KOPT-K1 (cell line): Measurements from ENCODE around the gene PACS2.

Experiments used
- H3K27ac ChIP-seq: fragments of 200-600 bp; sonication (generic); 2 replicates; pipeline ENCODE4 v1.5.1; 2016; ENCODE audit warnings: antibody characterized with exemption, mild to moderate bottlenecking, low read depth, low read length; ENCODE audit not compliant: poor library complexity, severe bottlenecking
- H3K36me3 ChIP-seq: fragments of 200-600 bp; sonication (generic); 2 replicates; pipeline ENCODE4 v1.5.1; 2017; ENCODE audit warnings: antibody characterized with exemption, mild to moderate bottlenecking, low read length, moderate library complexity; ENCODE audit not compliant: insufficient read depth
- H3K9me3 ChIP-seq: fragments of 200-600 bp; sonication (generic); 2 replicates; pipeline ENCODE4 v1.5.1; 2017; ENCODE audit warnings: antibody characterized with exemption, low read length, mild to moderate bottlenecking; ENCODE audit not compliant: insufficient read depth, poor library complexity, severe bottlenecking

Gene PACS2

DNA sequence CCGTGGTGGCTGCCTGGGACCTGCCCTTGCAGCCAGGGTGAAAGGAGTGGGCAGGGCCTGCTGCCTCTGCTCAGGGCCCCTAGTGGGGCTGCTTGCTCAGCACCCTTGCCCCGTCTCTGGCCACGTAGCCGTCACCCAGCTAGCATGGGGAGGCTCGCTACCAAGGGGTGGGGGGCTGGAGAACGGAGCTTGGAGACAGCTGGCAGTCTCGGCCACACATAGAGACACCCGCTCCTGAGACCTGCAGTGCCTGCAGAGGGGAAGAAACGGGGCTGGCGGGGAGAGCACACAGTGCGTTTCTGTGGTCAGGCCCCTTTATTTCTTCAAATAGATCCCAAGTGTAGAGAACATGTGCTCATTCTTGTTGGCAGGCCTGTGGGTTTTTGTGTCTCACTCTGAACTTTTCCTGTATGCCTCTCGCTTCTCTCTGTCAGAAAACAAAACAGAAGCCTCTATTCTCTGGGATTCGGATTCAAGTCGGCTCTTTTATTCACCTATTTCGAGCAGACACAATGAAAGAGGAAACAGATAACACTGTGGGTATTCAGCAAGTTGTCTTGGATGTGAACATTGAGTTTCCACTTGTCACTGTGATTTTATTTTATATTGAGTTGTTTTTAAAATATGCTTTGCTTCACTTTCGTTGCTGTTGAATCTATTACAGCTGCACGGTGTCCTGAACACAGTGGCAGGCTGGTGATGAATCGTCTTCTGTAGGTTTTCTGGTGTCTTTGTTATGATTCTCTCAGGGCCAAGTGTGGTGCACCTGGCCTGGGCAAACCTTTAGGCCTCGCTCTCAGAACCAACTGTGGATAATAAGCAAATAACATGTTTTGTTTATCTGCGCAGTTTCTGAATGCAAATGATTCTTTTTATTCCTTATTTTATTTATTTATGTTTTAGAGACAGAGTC is 26.5 kb downstream of the PACS2 start:
- peaks cover 7% of the 10 kb centered on the region for H3K9me3 ChIP-seq
- no peak overlapping the region for H3K27ac ChIP-seq

DNA sequence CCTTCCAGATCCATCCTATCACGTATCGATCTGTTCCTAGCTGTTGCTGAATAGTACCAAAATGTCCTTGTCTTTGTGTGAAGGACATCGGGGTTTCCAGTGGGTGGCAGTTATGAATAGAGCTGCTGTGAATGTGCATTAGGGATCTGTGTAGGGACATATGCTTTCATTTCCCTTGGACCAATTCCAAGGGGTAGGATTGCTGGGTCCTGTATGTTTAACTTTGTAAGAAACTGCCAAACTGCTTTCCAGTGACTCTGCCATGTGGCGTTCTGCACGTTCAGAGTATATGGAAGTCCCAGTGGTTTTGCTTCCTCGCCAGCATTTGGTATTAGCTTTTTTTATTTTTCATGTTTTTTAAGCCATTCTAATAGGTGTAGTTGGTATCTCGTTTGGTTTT is 28.6 kb downstream of the PACS2 start:
- Histone ChIP-seq H3K9me3 (peaks cover 7% of the 10 kb centered on the region), H3K27ac (no peak overlapping the region), H3K36me3 (no peaks in the 10 kb centered on the region)

More for the DNA sequence above, 26.5 kb downstream of the PACS2 start:
- no peaks in the 10 kb centered on the region for H3K36me3 ChIP-seq

DNA sequence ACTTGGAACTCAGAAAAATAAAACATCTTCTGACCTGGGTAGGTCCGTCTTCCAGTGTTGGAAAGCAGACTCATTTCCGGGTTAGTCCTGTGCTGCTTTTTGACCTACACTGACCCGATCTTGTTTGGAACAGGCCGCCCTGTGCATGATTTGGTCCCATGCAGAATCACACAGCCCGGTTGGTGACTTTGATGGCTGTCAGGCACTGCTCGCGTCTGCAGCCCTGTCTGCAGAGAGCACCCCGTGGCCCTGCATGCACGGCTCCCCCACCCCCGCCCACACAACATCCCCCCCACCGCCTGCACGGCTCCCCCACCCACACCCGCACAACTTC is 31.6 kb downstream of the PACS2 start:
- Histone ChIP-seq H3K27ac (no peak overlapping the region), H3K9me3 (peaks cover 7% of the 10 kb centered on the region), H3K36me3 (no peaks in the 10 kb centered on the region)

DNA sequence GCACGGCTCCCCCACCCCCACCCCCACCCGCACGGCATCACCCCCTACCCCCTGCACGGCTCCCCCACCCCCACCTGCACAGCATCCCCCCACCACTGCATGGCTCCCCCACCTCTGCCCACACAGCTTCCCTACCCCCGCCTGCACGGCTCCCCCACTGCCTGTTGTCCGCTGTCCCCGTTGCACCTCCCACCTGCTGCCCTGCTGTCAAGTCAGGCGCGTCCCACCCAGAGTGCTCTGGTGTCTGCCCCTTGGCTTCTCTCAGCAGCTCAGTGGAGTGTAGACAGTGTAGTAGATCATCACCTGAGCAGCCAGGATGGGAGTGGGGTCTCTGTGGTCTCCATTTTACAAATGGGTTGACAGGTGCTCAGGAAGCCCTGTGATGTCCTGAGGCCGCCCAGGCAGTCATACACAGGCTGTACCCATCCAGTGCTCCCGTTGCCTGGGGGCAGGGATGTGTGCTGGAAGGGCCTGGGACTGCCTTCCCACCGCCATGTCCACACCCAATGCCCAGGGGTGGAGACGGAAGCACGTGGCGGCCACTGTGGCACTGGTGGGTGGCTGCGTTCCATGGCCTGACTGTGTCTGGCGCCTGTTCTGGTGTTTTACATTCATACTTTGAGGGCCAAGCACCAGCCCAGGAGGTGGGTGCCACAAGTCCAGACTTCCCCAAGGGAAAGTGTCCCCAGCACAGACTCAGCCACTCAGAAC is 32.5 kb downstream of the PACS2 start:
- Histone ChIP-seq H3K27ac (no peak overlapping the region), H3K36me3 (no peaks in the 10 kb centered on the region), H3K9me3 (peaks cover 7% of the 10 kb centered on the region)

DNA sequence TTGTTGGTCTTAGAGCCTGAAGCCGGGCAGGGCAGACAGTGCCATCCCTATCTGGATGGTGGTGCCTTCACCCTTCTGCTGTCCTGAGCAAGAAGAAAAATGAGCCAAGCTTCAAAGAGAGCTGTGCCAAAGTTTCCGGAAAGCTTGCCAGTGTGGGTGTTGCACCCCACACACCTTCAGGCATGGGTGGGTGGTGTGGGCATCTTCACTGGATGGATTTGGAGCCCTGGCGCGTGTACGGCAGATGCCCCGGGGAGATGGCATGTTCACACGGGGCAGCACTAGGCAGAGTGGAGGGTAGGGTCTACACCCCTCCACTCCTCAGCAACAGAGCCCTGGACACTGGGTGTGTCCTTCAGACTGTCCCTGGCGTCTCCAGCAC is 33.0 kb downstream of the PACS2 start:
- H3K36me3 ChIP-seq: no peaks in the 10 kb centered on the region
- no peak overlapping the region for H3K27ac ChIP-seq
- H3K9me3 ChIP-seq: peaks cover 7% of the 10 kb centered on the region

DNA sequence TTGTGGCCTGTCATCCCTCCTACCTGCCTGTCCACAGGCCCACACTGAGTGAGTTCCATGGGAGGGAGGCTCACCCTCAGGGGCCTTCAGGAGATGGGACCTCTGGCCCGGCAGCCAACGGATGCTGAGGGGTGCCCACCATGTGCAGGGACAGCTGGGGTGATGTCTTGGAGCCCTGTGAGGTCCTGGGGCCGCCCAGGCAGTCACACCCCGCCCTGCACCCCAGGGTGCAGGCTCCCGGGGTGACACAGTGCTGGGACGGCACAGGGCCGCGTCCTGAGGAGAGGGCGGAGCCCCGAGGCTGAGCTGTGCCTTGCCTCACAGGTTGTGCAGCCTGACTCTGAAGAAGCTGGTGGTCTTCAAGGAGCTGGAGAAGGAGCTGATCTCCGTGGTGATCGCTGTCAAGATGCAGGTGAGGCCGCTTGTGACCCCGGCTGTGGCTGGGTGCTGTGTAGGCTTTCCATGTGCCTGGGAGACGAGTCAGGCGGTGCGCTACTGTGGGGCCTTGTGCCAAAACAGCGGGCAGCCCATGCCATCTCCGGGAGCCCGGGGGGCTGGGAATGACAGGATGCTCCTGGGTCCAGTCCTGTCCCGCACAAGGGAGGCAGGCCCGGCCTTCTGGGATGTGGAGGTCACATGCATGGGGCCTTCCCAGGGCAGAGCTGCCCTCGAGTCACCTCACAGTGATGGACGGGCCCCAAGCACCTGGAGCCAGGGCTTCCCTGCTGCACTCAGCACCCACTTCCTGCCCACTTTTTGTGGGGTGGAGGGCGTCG is 33.8 kb downstream of the PACS2 start:
- Histone ChIP-seq H3K27ac (no peak overlapping the region), H3K36me3 (no peaks in the 10 kb centered on the region), H3K9me3 (peaks cover 7% of the 10 kb centered on the region)

DNA sequence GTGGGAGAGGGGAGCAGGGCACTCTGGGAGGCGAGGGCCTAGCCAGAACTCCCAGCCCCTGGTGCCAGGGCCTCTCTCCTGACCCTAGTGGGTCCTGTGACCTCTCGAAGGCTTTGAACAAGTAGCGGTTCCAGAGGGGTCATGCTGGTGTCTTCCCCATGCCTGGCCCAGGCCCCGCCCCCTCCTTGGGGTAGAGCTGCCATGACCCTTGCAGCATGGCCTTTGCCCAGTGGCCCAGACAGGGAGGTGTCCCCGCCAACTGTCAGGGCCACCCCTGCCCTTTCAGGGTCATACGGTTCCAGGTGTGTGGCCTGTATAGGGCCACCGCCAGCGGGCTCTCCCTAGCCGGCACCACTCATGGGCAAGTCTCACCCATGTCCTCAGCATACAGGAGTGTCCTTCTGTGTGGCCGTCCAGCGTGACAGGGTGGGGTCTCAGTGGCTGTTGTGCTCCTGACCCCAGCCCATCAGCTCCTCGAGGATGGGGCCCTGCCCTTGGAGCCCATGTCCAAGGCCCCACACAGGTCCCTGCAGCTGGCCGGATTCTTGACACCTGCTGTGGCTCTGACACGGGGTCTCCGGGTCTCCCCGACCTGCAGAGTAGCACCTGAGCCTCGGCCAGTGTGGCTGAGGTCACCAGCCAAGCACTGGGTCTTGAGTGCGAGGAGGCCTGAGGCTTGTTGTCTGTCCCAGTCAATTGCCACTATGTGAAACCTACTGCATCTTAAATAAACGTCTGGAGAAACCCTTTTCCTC is 34.6 kb downstream of the PACS2 start:
- H3K36me3 ChIP-seq: no peaks in the 10 kb centered on the region
- H3K9me3 ChIP-seq: peaks cover 7% of the 10 kb centered on the region
- no peak overlapping the region for H3K27ac ChIP-seq

DNA sequence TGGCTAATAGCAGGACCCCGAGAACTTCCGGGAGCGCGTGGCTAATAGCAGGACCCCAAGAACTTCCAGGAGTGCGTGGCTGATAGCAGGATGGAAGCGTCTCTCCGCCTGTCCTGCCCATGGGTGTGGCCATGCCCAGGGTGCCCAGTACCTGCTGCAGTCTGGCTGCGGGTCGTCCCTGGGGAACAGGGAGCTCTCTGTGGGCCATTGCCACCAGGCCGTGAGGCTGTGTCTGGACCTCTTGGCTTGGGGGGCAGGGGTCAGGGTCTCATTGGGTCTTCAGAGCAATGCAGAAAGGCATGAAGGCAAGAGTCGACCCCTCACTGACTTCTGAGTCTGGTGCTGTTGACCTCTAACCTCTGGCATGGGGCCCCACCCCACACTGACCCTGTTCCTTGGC is 35.4 kb downstream of the PACS2 start:
- no peak overlapping the region for H3K27ac ChIP-seq
- H3K9me3 ChIP-seq: peaks cover 7% of the 10 kb centered on the region
- H3K36me3 ChIP-seq: no peaks in the 10 kb centered on the region

DNA sequence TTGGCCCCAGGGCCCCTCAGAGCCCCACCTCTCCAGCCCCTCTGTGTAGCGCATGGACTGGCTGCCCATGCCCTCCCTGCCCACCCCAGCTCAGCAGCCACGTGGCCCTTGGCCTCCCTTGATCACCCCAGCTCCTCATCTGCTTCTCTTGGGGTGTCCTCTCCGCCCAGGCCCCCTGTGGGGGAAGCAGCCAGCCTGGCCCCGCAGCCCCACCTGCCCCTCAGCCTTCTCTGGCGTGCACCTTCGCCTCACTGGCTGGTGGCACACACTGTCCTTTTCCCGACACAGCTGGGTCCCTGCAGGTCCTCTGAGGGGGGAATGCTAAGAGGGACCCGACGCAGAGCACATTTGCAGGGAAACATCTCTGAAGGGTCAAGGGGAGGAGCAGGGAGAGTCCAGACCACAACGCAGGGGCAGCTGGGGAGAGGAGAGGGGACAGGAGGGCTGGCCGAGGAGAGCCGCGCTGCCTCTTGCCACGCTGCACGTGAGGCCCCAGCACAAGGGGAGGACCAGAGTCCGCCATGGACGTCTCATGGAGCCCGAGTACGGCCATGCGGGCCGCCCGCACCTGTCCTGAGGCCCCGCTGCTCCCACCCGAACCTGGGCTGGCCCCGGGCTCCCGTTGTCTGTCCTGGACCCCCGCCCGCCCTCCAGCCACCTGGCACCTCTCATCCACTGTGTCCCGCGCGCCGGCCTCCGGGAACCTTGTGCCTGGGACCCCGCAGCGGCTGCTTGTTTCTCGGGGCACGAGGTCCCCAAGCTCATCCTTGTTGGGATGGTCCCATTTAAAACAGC is 36.1 kb downstream of the PACS2 start:
- Histone ChIP-seq H3K27ac (no peak overlapping the region), H3K36me3 (no peaks in the 10 kb centered on the region; the same call in 1 of the 2 replicates), H3K9me3 (peaks cover 1% of the 10 kb centered on the region)

DNA sequence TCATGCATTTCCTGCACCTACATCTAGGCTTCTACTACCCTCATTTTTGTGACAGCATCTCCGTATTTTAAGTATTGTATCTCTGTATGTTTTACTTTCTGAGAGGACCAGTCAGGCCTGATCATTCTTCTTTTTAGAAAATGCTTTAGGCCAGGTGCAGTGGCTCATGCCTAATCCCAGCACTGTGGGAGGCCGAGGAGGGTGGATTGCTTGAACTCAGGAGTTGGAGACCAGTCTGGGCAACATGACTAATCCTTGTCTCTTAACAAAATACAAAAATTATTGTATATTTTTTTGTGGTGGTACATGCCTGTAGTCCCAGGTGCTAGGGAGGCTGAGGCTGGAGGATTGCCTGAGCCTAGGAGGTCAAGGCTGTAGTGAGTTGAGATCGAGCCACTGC is 36.9 kb downstream of the PACS2 start:
- Histone ChIP-seq H3K9me3 (no peaks in the 10 kb centered on the region), H3K27ac (no peak overlapping the region), H3K36me3 (no peaks in the 10 kb centered on the region; the same call in 1 of the 2 replicates)

DNA sequence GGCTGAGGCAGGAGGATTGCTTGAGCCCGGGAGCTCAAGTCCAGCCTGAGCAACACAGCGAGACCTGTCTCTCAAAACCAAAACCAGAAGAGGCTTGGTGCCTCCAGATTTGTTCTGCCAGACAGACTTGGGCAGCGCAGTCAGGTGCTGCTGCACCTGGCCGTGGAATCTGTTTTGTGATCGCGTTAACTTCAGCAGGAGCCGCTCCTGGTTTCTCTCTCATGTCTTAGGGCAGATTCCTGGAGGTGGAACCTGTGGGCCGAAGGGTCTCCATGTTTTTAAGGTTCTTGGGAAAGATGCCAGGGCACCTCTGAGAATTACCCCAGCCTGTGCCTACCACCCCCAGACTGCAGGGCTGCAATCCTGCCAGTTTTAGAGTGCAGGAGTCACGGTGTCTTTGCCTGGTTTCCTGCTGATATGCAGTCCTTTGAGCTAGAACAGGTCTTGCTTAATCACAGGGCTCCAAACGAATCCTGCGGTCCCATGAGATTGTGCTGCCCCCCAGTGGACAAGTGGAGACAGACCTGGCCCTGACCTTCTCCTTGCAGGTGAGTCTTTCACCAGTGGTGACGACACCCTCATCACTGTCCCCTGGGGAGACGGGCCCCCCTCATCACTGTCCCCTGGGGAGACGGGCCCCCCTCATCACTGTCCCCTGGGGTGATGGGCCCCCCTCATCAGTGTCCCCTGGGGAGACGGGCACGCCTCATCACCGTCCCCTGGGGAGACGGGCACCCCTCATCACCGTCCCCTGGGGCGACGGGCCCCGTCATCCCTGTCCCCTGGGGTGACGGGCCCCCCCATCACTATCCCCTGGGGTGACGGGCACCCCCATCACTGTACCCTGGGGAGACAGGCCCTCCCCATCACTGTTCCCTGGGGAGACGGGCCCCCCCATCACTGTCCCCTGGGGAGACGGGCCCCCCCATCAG is 37.6 kb downstream of the PACS2 start:
- Histone ChIP-seq H3K36me3 (no peaks in the 10 kb centered on the region; the same call in 1 of the 2 replicates), H3K27ac (no peak overlapping the region), H3K9me3 (no peaks in the 10 kb centered on the region)

DNA sequence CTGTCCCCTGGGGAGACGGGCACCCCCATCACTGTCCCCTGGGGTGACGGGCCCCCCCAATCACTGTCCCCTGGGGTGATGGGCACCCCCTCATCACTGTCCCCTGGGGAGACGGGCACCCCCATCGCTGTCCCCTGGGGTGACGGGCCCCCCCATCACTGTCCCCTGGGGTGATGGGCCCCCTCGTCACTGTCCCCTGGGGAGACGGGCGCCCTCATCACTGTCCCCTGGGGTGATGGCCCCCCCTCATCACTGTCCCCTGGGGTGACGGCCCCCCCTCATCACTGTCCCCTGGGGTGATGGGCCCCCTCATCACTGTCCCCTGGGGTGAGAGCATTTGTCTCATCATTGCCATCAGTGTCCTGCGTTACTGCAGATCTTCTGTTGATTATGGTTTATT is 38.6 kb downstream of the PACS2 start:
- no peak overlapping the region for H3K27ac ChIP-seq
- H3K9me3 ChIP-seq: no peaks in the 10 kb centered on the region
- H3K36me3 ChIP-seq: no peaks in the 10 kb centered on the region; the same call in 1 of the 2 replicates

DNA sequence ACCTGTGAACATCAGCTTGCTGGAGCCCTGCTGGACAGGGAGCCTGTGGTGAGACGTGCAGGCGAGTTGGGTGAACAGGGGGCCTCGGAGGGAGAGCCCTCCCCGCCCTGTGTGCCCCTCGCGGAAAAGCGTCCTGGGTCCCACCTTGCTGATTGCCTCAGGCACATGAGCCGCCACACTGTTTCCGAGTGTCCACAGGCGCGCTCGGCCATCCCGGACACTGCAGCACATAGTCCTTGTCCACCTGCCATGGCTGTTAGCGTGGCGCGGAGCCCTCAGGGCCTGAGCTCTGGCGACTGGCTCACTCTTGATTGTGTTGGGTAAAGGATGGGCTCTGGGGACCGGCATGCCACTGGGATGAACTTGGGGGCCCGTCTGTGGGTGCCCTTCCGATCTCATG is 40.0 kb downstream of the PACS2 start:
- no peaks in the 10 kb centered on the region for H3K9me3 ChIP-seq
- no peak overlapping the region for H3K27ac ChIP-seq
- no peaks in the 10 kb centered on the region; the same call in 1 of the 2 replicates for H3K36me3 ChIP-seq
